ENCODE measurements around the gene PNMA6E. TPM values are rescaled to one million over a fixed set of nuclear protein-coding genes. Genes with fewer than 3 reads are reported as not detected.
A peak's percentile ranks its signal among the peaks of the same experiment; 100 is the strongest.
"Not testable (repeated sequence)": the region's sequence is repeated elsewhere in the genome, so short reads cannot be mapped to it uniquely, and the experiment has no call there.

Gene PNMA6E
- total RNA-seq, 1 experiment from 2014 or later: not detected

DNA sequence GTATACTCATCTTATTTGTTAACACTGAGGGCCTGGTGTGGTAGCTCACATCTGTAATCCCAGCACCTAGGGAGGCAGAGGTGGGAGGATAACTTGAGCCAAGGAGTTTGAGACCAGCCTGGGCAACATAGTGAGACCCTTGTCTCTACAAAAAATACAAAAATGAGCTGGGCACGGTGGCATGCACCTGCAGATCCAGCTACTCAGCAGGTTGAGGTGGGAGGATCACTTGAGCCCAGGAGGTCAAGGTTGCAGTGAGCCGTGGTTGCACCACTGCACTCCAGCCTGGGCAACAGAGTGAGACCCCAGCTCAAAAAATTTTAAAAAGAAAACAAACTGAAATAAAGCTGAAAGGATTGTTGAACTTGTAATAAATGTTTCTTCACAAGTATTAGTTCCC is 16.2 kb downstream of the PNMA6E start:
- DNase-seq (ENCODE audit: low read depth): not testable (repeated sequence)

- no peak for DNase-seq (ENCODE audit: low read depth)
Observed at GRCh38 chrX:153384390-153384789, 16.8 kb downstream of the PNMA6E start.

DNA sequence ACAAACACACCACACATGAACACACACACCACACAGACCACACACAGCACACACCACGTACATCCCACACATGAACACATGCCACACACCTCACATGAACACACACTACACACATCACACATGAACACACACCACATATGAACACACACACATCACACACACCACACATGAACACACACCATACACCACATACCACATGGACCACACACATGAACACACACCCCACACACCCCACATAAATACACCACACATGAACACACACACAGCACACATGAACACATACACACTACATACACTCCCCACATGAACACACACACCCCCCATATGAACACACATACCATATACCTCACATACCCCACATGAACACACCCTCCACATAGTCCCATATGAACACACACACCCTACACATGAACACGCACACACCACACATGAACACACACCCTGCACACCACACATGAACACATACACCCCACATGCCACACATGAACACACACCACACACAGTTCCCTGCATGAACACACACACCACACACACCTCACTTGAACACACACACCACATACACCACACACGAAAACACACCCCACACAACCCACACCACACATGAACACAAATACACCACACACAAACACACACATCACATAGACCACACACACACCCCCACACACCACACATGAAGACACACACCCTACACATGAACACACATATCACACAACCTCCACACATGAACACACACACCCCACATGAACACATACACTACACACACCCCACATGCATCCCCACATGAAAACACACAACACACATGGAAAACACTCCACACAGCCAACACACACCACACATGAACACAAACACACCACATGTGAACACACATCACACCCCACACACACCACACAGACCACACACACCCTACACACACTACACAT is 18.3 kb downstream of the PNMA6E start:
- no peak for DNase-seq (ENCODE audit: low read depth)

DNA sequence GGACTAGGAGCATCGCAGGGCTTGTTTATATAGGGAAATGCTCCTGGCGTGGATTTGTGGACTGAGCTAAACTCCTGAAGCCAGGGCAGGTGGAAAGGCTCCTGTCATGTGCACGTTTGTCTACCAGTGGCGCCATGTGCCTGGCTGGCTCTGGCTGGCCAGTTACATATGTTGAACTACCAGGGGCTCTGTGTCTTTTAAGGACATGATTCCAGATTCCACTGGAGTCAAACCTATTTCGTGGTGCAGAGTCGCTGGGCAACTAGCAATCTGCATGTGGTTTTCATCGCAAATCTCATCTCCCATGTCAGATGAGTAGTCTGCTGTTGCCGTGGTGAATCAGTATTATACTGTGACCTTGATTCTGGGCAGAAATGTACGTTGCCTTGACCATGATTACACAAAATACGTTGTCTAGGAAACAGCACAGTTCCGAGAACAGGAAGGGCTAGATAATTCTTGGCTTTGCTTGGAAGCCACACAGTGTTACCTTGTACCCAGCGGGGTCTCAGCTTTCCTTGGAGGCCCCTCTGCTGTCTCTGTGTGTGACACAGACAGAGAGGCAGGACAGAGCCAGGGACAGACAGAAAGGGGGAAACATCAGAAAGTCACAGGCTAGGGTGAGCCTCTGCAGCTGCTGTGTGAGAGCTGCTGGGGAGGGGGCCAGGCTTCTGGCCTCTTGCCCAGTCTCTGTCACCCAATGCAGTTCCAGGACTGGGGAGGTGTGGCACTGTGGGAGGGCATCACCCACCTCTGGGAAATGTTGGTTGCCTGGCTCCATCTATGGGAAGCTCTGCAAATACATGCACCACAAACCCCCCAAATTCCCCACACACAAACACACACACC is 19.2 kb downstream of the PNMA6E start:
- peak; percentile 20 for DNase-seq (ENCODE audit: low read depth)

DNA sequence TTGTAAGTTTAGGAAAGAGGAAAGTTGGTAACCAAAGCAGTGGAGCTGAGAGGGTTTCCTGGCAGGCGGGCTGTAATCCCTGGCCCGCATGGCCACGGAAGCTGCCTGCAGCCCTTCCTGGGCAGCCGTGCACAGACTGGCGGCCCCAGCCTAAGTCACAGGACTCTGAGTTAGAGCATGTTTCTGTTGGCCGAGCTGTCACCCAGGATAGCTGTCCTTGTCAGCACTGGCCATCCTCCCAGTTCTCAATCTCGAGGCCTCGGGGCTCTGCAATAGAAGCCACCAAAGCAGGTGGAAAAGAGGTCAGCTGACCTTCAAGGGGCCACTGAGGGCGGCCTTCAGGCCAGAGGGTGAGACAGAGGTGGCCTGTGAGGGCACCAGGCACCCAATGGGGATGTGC is 20.5 kb downstream of the PNMA6E start:
- no peak for DNase-seq (ENCODE audit: low read depth)

DNA sequence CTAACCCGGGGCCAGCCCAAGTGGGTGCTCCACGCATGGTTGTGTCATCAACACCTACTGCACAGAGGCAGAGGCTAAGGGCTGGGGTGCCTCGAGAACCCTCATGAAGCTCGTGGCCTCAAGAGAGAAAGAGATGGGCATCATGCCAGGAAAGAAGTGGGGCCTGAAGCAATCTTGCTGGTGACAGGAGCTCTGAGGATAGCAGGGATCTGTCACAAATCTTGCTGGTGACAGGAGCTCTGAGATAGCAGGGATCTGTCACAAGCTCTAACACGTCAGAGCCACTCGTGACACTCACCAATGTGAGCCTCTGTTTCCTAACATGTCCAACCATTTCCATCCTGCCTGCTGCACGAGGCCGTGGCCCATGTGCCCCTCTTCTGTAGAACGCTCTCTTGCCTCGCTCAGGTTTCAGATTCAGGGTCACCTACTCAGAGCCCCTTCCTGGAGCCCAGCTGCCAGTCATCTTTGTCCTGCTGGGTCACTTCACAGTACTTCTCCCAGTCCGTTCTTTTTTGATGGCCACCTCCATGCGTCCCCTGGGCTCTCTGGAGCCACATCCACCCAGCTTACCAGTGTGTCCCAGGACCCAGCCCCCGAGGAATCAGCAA is 21.1 kb downstream of the PNMA6E start:
- DNase-seq (ENCODE audit: low read depth): no peak

DNA sequence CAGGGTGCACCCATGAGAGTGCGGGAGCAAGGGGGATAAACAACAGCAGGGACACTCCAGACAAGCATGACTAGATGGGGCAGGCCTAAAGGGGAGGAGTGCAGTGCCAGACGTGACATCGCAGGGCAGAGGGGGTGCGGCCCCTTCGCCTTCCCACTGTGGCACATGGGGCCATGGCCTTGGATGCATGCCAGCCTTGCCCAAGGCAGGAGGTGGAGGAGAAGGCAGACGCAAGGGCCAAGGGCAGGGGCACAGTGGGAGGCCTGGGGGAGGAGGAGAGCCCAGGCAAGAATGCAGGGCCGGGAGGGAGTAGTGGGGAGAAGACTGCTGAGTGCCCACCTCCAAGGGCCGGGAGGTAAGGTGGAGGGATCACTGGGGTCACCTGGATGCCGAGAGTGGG is 21.6 kb downstream of the PNMA6E start:
- no peak for DNase-seq (ENCODE audit: low read depth)

GRCh38 chrX:153378607-153379006 is 22.5 kb downstream of the PNMA6E start:
- DNase-seq (ENCODE audit: low read depth): no peak

DNA sequence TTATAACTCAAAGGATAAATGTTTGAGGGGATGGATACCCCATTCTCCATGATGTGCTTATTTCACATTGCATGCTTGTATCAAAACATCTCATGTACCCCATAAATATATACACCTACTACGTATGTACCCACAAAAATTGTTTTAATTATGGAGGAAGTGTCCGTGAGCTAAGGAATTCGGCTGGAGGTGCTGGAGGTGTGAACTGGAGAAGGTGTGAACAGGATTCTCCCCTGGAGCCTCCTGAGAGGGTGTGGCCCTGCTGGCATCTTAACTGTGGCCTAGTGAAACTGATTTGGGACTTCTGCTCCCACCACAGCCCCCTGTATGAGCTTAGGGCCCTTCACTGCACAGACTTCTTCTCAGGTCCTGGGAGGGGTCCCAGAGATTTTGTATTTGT is 23.4 kb downstream of the PNMA6E start:
- no peak for DNase-seq (ENCODE audit: low read depth)

DNA sequence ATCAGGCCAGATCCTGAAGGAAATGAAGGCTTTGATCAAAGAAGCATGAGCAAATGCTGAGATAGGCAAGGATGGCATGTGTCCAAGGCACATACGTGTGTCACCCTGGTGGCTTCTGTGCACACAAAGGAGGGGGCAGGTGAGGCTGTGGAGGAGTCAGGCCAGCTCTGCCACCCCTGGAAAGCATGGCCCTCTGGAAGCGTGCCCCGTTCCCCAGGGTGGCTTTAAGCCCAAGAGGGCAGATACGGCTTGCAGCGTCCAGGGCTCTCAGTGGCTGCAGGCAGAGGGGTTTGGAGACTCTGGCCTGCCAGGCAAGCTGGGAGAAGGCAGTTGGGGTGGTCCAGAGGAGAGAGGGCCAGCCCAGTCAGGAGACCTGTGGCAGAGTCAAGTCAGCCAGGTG is 25.6 kb downstream of the PNMA6E start:
- DNase-seq (ENCODE audit: low read depth): no peak

DNA sequence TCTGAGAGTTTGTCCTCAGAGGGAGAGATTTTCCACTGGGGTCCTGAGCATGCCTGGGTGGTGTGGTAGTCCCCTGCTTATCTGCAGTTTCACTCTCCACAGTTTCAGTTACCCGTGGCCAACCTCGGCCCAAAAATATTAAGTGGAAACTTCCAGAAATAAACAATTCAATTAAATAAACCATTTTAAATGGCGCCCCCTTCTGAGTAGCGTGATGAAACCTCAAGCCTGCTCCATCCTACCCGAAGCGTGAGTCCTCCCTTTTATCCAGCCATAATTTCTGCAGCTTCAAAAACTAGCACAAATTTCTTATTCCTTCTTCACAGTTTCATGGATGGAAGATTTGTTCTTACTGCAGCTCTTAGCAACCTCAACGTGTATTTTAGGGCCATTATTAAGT is 26.7 kb downstream of the PNMA6E start:
- no peak for DNase-seq (ENCODE audit: low read depth)

DNA sequence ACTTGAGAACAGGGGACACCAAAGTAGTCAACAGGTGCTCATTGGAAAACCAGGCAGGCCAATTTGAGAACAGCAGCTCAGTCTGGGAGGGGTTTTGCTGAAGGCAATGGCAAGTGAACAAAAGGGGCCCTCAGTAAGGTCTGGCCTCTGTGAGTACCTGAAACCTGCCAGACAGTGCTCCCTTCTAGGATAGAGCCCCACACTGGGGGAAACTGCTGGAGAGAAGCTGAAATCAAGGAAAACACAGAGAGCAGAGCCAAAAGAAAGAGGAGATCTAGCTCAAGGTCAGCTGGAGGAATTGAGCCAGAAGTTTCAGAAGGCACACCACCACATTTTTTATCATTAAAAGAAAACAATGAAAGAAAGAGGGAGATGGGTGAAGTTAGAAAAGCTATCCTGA is 28.2 kb downstream of the PNMA6E start:
- no peak for DNase-seq (ENCODE audit: low read depth)

DNA sequence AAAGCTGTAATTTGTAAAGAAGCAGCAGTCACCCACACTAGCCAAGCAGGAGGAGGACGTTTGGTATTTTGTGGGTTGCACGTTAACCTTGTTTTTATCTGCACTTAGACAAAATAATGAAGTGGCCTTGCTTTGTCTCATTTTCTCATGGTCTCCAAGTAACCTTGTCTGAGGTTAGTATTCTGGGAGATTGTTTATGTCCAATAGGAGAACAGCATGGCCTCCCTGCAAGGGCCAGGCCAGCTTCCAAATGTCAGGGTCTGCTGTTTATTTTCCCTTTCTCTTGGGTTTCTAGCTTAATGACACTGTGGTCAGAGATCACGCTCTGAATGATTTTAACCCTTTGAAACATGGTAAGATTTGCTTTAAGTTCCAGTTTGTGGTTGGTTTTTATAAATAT is 29.9 kb downstream of the PNMA6E start:
- no peak for DNase-seq (ENCODE audit: low read depth)

DNA sequence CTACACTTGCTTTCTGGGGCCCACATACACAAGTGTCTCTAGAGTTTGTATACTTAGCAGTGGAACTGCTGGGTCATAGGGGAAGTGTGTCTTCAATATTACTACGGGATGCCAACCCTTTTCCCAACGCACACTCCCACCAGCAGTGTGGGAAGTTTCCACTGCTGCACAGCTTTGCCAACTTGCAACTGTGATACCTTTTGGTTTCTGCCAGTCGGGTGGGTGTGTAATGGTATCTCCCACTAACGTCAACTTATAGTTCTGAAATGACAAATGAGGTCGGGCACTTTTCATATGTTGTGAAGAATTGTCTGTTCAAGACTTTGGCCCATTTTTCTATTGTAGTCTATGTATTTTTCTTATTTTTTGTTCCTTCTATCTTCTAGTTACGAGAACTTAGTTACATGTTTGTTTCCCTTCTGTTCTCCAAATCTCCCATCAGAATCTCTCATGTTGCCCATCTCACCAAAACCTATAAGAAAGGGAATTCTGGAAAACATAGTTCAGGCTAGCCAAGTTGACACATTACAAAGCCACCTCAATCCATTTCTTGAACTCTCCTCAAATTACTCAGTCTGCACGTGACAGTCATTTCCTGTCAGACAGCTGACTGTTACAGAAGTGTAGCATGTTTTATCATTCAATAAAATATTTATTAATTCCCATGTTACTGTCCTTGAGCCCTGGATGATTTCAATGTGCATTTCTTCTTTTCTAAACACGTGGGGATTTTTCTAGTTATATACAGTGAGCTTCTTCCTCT is 30.7 kb downstream of the PNMA6E start:
- no peak for DNase-seq (ENCODE audit: low read depth)

DNA sequence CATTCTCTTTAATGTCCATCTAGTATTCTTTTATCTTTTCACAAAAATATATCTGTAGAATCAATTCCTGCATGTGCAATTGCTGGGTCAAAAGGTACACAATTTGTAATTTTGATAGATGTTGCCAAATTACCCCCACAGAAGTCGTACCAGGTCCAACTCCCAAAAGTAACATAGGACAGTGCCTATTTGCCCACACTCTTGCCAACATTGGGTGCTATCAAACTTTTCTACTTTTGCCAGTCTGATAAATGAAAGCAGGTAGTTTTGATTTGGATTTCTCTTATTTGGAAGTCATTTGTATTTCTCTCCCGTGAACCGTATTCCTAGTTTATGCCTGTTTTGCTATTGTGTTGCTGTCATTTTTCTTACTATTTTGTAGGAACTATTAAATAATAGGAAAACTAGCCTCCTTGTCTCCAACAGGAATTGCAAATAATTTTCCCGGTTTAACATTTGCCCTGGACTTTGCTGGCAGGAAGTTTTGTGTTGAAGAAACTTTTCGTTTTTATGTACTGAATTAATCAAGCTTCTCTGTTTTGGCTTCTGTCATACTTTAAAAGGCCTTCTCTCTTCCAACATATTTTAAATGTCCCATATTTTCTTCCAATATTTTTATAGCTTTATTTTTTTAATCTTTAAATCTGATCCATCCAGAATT is 34.1 kb downstream of the PNMA6E start:
- no peak for DNase-seq (ENCODE audit: low read depth)

DNA sequence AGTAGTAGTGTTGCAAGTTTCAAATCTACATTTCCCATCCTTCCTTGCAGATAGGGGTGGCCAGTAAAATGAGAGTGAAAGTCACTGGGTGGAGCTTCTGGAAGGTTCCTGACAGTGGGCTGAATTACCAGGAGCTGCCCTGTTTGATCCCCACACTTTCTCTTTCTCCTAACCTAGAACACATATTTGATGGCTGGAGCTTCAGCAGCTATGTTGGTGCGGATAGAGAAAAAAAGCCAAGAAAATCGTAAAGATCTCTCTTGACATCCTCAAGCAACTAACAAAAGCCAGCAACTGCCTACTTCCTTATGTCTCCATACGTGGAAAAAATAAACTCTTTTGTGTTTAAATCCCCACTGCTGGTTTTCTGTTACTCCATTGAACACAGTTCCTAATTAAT is 35.0 kb downstream of the PNMA6E start:
- DNase-seq (ENCODE audit: low read depth): no peak

- no peak for DNase-seq (ENCODE audit: low read depth)
Observed at GRCh38 chrX:153365670-153366069, 35.5 kb downstream of the PNMA6E start.

DNA sequence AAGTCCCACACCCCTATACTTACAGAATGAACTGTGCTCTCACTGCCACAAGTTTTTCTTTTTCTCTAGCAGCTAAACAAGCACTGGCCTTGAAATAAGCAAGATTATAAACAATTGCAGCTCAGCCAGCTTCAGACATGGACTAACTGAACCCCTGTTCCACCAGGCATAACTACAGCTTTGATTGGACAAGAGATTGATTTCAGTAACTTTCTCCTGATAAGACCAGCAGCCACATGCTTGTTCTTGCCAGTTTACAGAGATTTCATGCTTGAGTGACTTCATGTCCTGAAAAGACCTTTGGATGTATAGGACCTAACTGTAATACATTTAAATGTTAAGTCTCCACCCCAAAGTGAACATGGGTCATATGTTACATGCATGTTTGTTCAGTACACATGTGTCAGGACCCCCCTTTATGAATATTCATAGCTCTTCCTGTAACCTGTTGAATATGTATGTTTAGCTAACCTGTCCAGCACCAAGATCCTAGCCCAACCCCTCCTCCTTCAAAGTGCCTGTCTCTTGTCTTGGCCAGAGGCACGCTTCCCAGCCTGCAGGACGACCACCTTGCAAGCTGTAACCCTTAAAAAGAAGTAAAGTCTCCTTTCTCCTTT is 39.3 kb downstream of the PNMA6E start:
- no peak for DNase-seq (ENCODE audit: low read depth)

DNA sequence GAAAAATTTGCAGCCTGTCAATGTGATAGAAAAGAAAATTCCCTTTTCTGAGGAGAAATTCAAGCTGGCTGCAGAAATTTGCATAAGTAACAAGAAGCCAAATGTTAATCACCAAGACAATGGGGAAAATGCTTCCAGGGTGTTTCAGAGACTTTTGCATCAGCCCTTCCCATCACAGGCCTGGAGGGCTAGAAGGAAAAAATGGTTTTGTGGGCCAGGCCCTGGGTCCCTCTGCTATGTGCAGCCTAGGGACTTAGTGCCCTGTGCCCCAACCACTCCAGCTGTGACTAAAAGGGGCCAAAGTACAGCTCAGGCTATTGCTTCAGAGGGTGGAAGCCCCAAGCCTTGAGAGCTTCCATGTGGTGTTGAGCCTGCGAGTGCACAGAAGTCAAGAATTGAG is 43.3 kb downstream of the PNMA6E start:
- DNase-seq (ENCODE audit: low read depth): no peak

GRCh38 chrX:153353416-153353815 is 47.7 kb downstream of the PNMA6E start:
- DNase-seq (ENCODE audit: low read depth): no peak

DNA sequence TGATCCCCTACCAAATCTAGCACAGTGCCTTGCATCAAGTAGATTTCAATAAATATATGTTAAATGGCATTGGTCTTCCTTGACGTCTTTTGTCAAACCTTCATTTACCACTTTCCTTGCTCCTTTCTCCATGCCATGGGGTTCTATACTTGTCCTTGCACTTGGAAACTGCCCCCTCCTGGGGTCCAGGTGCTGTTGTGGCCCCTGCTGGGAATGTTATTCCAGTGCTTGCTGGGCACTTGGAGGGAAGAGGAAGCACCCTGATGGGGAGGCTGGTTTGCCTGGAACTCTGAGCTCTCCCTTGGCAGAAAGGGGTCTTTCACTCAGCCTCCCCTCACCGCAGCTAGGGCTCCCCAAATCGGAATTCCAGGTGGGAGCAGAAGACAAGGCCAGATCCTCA is 48.3 kb downstream of the PNMA6E start:
- no peak for DNase-seq (ENCODE audit: low read depth)

Data from Daoy (cell line).